Astrocyte (in vitro differentiated cells and primary cell): ENCODE measurements around the gene INSYN2B. TPM values are rescaled to one million over a fixed set of nuclear protein-coding genes. Genes with fewer than 3 reads are reported as not detected.

Source experiments
- DNase-seq: peaks from one replicate; pipeline ENCODE4 v3.0.0-alpha.2; 2010; ENCODE audit warnings: low read depth
- FAIRE-seq: peaks from 2 replicates; lab custom pipeline; 2011; peaks lifted over from hg19 to GRCh38; lab: Jason Lieb, UNC
- H2AFZ ChIP-seq: 2 replicates; pipeline ENCODE4 v1.6.0; 2012; ENCODE audit warnings: low read depth, low read length, inconsistent platforms
- H3K27ac ChIP-seq: 2 replicates; pipeline ENCODE4 v1.5.1; 2011; ENCODE audit warnings: low read depth, low read length, inconsistent platforms
- H3K27me3 ChIP-seq: 2 replicates; pipeline ENCODE4 v1.6.0; 2011; ENCODE audit warnings: low read length, inconsistent platforms; ENCODE audit not compliant: insufficient read depth
- H3K36me3 ChIP-seq: 2 replicates; pipeline ENCODE4 v1.5.1; 2011; ENCODE audit warnings: low read length, inconsistent platforms; ENCODE audit not compliant: insufficient read depth
- H3K4me1 ChIP-seq: 2 replicates; pipeline ENCODE4 v1.5.1; 2011; ENCODE audit warnings: low read length, inconsistent platforms; ENCODE audit not compliant: insufficient read depth
- H3K4me2 ChIP-seq: 2 replicates; pipeline ENCODE4 v1.6.0; 2012; ENCODE audit warnings: low read length, inconsistent platforms
- H3K4me3 ChIP-seq: 2 replicates; pipeline ENCODE4 v1.5.1; 2011; ENCODE audit warnings: low read depth, mild to moderate bottlenecking, low read length, inconsistent platforms; ENCODE audit not compliant: insufficient read depth
- H3K79me2 ChIP-seq: 2 replicates; pipeline ENCODE4 v1.6.0; 2012; ENCODE audit warnings: mild to moderate bottlenecking, low read length, inconsistent platforms; ENCODE audit not compliant: insufficient read depth
- H3K9ac ChIP-seq: 2 replicates; pipeline ENCODE4 v1.6.0; 2012; ENCODE audit warnings: mild to moderate bottlenecking, low read length, inconsistent platforms
- H3K9me3 ChIP-seq: 2 replicates; pipeline ENCODE4 v1.5.1; 2012; ENCODE audit warnings: low read depth, mild to moderate bottlenecking, low read length, inconsistent platforms; ENCODE audit not compliant: insufficient read depth
- H4K20me1 ChIP-seq: 2 replicates; pipeline ENCODE4 v1.6.0; 2012; ENCODE audit warnings: low read length, inconsistent platforms; ENCODE audit not compliant: insufficient read depth
- H3K27ac Mint-ChIP-seq: one replicate; pipeline ENCODE4 v1.8.0; 2021; ENCODE audit warnings: mild to moderate bottlenecking, mixed read lengths; ENCODE audit not compliant: unreplicated experiment
- H3K27me3 Mint-ChIP-seq: one replicate; pipeline ENCODE4 v1.8.0; 2021; ENCODE audit warnings: low read depth, mixed read lengths; ENCODE audit not compliant: unreplicated experiment
- H3K36me3 Mint-ChIP-seq: one replicate; pipeline ENCODE4 v1.8.0; 2021; ENCODE audit warnings: low read depth, mixed read lengths; ENCODE audit not compliant: unreplicated experiment
- H3K4me1 Mint-ChIP-seq: one replicate; pipeline ENCODE4 v1.8.0; 2021; ENCODE audit warnings: low read depth, mixed read lengths; ENCODE audit not compliant: unreplicated experiment
- H3K4me3 Mint-ChIP-seq: one replicate; pipeline ENCODE4 v1.8.0; 2021; ENCODE audit warnings: mild to moderate bottlenecking, moderate library complexity, mixed read lengths; ENCODE audit not compliant: unreplicated experiment
- H3K9me3 Mint-ChIP-seq: one replicate; pipeline ENCODE4 v1.8.0; 2021; ENCODE audit warnings: mild to moderate bottlenecking, mixed read lengths; ENCODE audit not compliant: unreplicated experiment
- CTCF ChIP-seq: IDR thresholded peaks from 2 replicates; pipeline ENCODE4 v1.5.1; 2011; ENCODE audit warnings: low read depth, mild to moderate bottlenecking, inconsistent platforms, low read length, moderate library complexity; ENCODE audit not compliant: insufficient read depth
- EZH2 ChIP-seq: IDR thresholded peaks from 2 replicates; pipeline ENCODE4 v1.6.1; 2012; ENCODE audit warnings: mild to moderate bottlenecking, low read length, inconsistent platforms; ENCODE audit not compliant: insufficient read depth
- total RNA-seq: library from RNA; stranded (reverse); gene quantifications from 2 replicates; pipeline ENCODE4 v1.2.1, GENCODE V29; 2021

The INSYN2B gene
- total RNA-seq, 1 donor from 2014 or later = 0.36 TPM

- Histone ChIP-seq H3K4me1 (no peaks in the 10 kb centered on the region), H3K9ac (no peak overlapping the region), H4K20me1 (no peaks in the 10 kb centered on the region), H2AFZ (no peak overlapping the region), H3K9me3 (no peaks in the 10 kb centered on the region), H3K4me3 (no peak overlapping the region), H3K79me2 (no peaks in the 10 kb centered on the region), H3K4me2 (no peak overlapping the region), H3K27ac (no peak overlapping the region), H3K27me3 (no peaks in the 10 kb centered on the region), H3K36me3 (no peaks in the 10 kb centered on the region)
- H3K27me3 Mint-ChIP-seq = peaks cover 11% of the 10 kb centered on the region
- H3K4me1 Mint-ChIP-seq = no peaks in the 10 kb centered on the region
- DNase-seq (no peak), FAIRE-seq (no peak)
- H3K36me3 Mint-ChIP-seq = no peaks in the 10 kb centered on the region
- H3K27ac Mint-ChIP-seq = no peak overlapping the region
- H3K9me3 Mint-ChIP-seq = peaks cover 4% of the 10 kb centered on the region
- TF ChIP-seq EZH2 (no peak), CTCF (no peak)
- H3K4me3 Mint-ChIP-seq = no peak overlapping the region
Measured at GRCh38 chr5:169842699-169843098, 137.6 kb downstream of the INSYN2B start.

DNA sequence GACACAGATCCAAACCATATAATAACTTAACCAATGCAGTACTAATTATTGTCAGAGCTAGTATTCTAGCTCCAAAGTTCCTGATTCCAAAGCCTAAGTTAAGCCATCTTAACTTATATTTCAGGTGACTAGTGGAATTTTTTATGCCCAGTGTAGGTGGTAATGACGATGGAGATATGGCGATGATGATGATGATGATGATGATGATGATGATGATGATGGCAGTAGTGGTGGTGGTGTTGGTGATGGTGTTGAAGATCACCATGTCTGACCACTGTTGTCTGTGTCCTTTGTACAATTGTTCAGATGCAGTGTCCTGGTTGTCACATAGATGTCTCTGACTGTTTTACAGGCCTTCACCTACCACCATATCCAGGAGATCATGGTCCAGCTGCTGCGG is 139.9 kb downstream of the INSYN2B start:
- H3K9me3 ChIP-seq = no peaks in the 10 kb centered on the region
- peaks cover 8% of the 10 kb centered on the region for H3K27me3 Mint-ChIP-seq
- H3K79me2 ChIP-seq = no peaks in the 10 kb centered on the region
- DNase-seq = no peak
- H3K9ac ChIP-seq = no peak overlapping the region
- H4K20me1 ChIP-seq = no peaks in the 10 kb centered on the region
- H3K9me3 Mint-ChIP-seq = peaks cover 4% of the 10 kb centered on the region
- no peaks in the 10 kb centered on the region for H3K36me3 Mint-ChIP-seq
- no peaks in the 10 kb centered on the region for H3K4me1 ChIP-seq
- H2AFZ ChIP-seq = no peak overlapping the region
- no peak overlapping the region for H3K27ac Mint-ChIP-seq
- no peaks in the 10 kb centered on the region for H3K4me1 Mint-ChIP-seq
- H3K27me3 ChIP-seq = no peaks in the 10 kb centered on the region
- H3K4me3 ChIP-seq = no peak overlapping the region
- H3K4me3 Mint-ChIP-seq = no peak overlapping the region
- no peak overlapping the region for H3K4me2 ChIP-seq
- TF ChIP-seq EZH2 (no peak), CTCF (no peak)
- H3K36me3 ChIP-seq = no peaks in the 10 kb centered on the region
- no peak overlapping the region for H3K27ac ChIP-seq
- FAIRE-seq = no peak

DNA sequence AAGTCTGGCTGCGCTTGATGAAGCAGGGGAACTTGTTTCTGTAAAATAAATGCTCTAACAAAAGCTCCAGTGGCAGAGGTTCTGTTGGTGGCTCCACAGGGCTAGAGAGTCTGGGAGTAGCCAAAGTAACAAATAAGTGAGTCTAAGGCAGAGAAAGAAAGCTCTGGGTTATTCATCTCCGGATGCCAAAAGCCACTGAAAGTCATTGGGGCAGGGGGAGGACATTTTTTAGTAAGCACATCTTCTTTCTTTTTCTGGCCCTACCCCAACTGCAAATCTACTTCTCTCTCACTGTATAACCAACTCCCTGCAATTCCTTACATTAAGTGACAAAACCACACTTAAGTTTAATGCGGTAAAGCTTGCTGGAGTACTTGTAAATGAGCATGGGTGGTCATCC is 141.6 kb downstream of the INSYN2B start:
- Histone ChIP-seq H3K36me3 (no peaks in the 10 kb centered on the region), H3K9ac (no peak overlapping the region), H3K9me3 (no peaks in the 10 kb centered on the region), H3K4me2 (no peak overlapping the region), H3K4me1 (no peaks in the 10 kb centered on the region), H3K27me3 (no peaks in the 10 kb centered on the region), H2AFZ (no peak overlapping the region), H3K27ac (no peak overlapping the region), H4K20me1 (no peaks in the 10 kb centered on the region), H3K4me3 (no peak overlapping the region), H3K79me2 (no peaks in the 10 kb centered on the region)
- H3K4me3 Mint-ChIP-seq = no peak overlapping the region
- DNase-seq (no peak), FAIRE-seq (no peak)
- peak overlapping the region; percentile 7 for H3K27ac Mint-ChIP-seq
- H3K4me1 Mint-ChIP-seq = no peaks in the 10 kb centered on the region
- peaks cover 6% of the 10 kb centered on the region for H3K27me3 Mint-ChIP-seq
- no peaks in the 10 kb centered on the region for H3K36me3 Mint-ChIP-seq
- TF ChIP-seq EZH2 (no peak), CTCF (no peak)
- H3K9me3 Mint-ChIP-seq = peaks cover 4% of the 10 kb centered on the region
